OCI-LY3 (cell line): Measurements from ENCODE around the gene MYO15A.

Experiments used
- H2AFZ ChIP-seq: fragments of 200-600, 300-600 bp; shearing (Covaris generic); 2 replicates; pipeline ENCODE4 v1.6.0; 2014; ENCODE audit warnings: antibody characterized with exemption, low read depth, low read length
- H3K27ac ChIP-seq: fragments of 200-600, 300-600 bp; sonication (generic); 2 replicates; pipeline ENCODE4 v1.5.1; 2014; ENCODE audit warnings: mild to moderate bottlenecking, low read length, moderate library complexity, mixed read lengths
- H3K27me3 ChIP-seq: fragments of 200-600, 300-600 bp; sonication (generic); 2 replicates; pipeline ENCODE4 v1.6.1; 2014; ENCODE audit warnings: low read depth, low read length, mixed read lengths
- H3K36me3 ChIP-seq: fragments of 200-600, 300-600 bp; sonication (generic); replicated peaks from 2 replicates; pipeline ENCODE3; 2014; ENCODE audit warnings: low read depth, low read length, mixed read lengths
- H3K4me1 ChIP-seq: fragments of 300-600, 200-600 bp; sonication (generic); 2 replicates; pipeline ENCODE4 v1.6.1; 2014; ENCODE audit warnings: low read length, mixed read lengths
- H3K4me2 ChIP-seq: fragments of 200-600, 300-600 bp; sonication (generic); 2 replicates; pipeline ENCODE4 v1.6.1; 2014; ENCODE audit warnings: low read length, mixed read lengths
- H3K4me3 ChIP-seq: fragments of 300-600, 200-600 bp; sonication (generic); 2 replicates; pipeline ENCODE4 v1.5.1; 2014; ENCODE audit warnings: antibody characterized with exemption, mild to moderate bottlenecking, low read length, moderate library complexity
- H3K79me2 ChIP-seq: fragments of 300-600, 200-600 bp; shearing (Covaris generic); 2 replicates; pipeline ENCODE4 v1.6.1; 2014; ENCODE audit warnings: mild to moderate bottlenecking, low read length, mixed read lengths
- H3K9ac ChIP-seq: fragments of 300-600, 200-600 bp; shearing (Covaris generic); 2 replicates; pipeline ENCODE4 v1.6.0; 2014; ENCODE audit warnings: mild to moderate bottlenecking, low read length, moderate library complexity
- H3K9me3 ChIP-seq: fragments of 200-600, 300-600 bp; shearing (Covaris generic); 2 replicates; pipeline ENCODE4 v1.6.1; 2014; ENCODE audit warnings: low read length, mixed read lengths; ENCODE audit not compliant: insufficient read depth
- H4K20me1 ChIP-seq: fragments of 200-600, 300-600 bp; sonication (generic); 2 replicates; pipeline ENCODE4 v1.6.1; 2016; ENCODE audit warnings: low read length, mixed read lengths; ENCODE audit not compliant: insufficient read depth
- CTCF ChIP-seq: fragments of 200-600, 300-600 bp; sonication (generic); IDR thresholded peaks from 2 replicates; pipeline ENCODE4 v1.5.1; 2014; ENCODE audit warnings: antibody characterized with exemption, low read length, low read depth
- EZH2phosphoT487 ChIP-seq: fragments of 200-600 bp; shearing (Covaris generic); IDR thresholded peaks from 2 replicates; pipeline ENCODE4 v1.6.1; 2018; ENCODE audit warnings: antibody characterized with exemption, mixed run types, low read depth

The MYO15A gene

GRCh38 chr17:18225642-18226283 lies 117.2 kb downstream of the MYO15A start:
- peak overlapping the region; percentile 76 for H3K4me2 ChIP-seq
- no peak overlapping the region for H3K27ac ChIP-seq
- 0 out of 2 replicates have a peak overlapping the region, but pooled peaks have one; percentile 46 for H2AFZ ChIP-seq

DNA sequence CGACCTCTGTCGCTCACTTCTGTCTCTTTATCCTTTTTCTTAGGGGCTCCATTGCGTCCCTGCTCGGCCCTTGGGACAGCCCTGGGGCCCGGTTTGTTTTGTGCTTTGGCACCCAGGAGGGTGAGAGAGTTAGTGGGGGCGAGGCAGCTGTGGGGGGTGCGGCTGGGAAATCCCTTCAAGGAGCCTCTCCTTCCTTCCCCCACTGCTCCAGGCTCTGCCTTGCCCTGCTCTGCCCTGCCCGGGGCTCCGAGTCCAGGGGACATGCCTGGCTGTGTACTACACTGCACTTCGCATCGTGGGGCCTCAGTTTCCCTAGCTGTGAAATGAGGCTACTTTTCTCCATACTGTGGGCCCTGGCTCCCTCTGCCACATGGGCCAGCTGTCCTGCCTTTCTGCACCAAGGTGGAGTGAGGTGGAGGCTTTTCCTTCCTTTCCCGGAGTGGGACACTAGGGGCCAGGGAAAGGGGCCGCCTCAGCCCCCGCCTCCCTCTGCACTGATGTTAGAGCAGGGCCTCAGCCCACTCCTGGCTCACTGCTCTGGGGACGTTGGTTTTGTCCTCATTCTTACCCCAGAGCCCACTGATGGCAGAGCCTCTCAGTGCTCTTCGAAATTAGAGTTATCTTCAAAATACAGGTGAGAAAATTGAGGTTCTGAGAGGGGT lies 117.9 kb downstream of the MYO15A start:
- H3K36me3 ChIP-seq = no peaks in the 10 kb centered on the region
- H3K9ac ChIP-seq = peak overlapping the region; percentile 70
- H3K27ac ChIP-seq = no peak overlapping the region
- H2AFZ ChIP-seq = 0 out of 2 replicates have a peak overlapping the region, but pooled peaks have one; percentile 46
- H3K79me2 ChIP-seq = no peaks in the 10 kb centered on the region
- H4K20me1 ChIP-seq = no peaks in the 10 kb centered on the region
- H3K27me3 ChIP-seq = no peaks in the 10 kb centered on the region
- no peaks in the 10 kb centered on the region for H3K9me3 ChIP-seq
- peak overlapping the region; percentile 83 for H3K4me3 ChIP-seq
- peaks cover 4% of the 10 kb centered on the region; the same call in 1 of the 2 replicates for H3K4me1 ChIP-seq
- TF ChIP-seq CTCF = no peak
- no peak for TF ChIP-seq EZH2phosphoT487
- H3K4me2 ChIP-seq = peak overlapping the region; percentile 76

More at GRCh38 chr17:18225642-18226283, 117.2 kb downstream of the MYO15A start:
- Histone ChIP-seq H3K79me2 (no peaks in the 10 kb centered on the region), H3K36me3 (no peaks in the 10 kb centered on the region), H3K9me3 (no peaks in the 10 kb centered on the region), H3K9ac (peak overlapping the region; percentile 70), H3K4me3 (peak overlapping the region; percentile 83), H3K27me3 (no peaks in the 10 kb centered on the region), H3K4me1 (peaks cover 8% of the 10 kb centered on the region), H4K20me1 (no peaks in the 10 kb centered on the region)
- no peak for TF ChIP-seq EZH2phosphoT487
- no peak for TF ChIP-seq CTCF

GRCh38 chr17:18227635-18228034 lies 119.1 kb downstream of the MYO15A start:
- H3K4me3 ChIP-seq = no peak overlapping the region
- H3K79me2 ChIP-seq = no peaks in the 10 kb centered on the region
- TF ChIP-seq CTCF = no peak
- no peak for TF ChIP-seq EZH2phosphoT487
- no peaks in the 10 kb centered on the region for H3K27me3 ChIP-seq
- no peak overlapping the region for H2AFZ ChIP-seq
- no peak overlapping the region for H3K4me2 ChIP-seq
- no peaks in the 10 kb centered on the region for H4K20me1 ChIP-seq
- no peaks in the 10 kb centered on the region for H3K9me3 ChIP-seq
- H3K4me1 ChIP-seq = peaks cover 4% of the 10 kb centered on the region; the same call in 1 of the 2 replicates
- H3K9ac ChIP-seq = no peak overlapping the region
- no peak overlapping the region for H3K27ac ChIP-seq
- no peaks in the 10 kb centered on the region for H3K36me3 ChIP-seq

GRCh38 chr17:18228176-18228682 lies 119.7 kb downstream of the MYO15A start:
- Histone ChIP-seq H3K9ac (no peak overlapping the region), H4K20me1 (no peaks in the 10 kb centered on the region), H3K36me3 (no peaks in the 10 kb centered on the region), H3K27ac (no peak overlapping the region), H2AFZ (no peak overlapping the region), H3K79me2 (no peaks in the 10 kb centered on the region), H3K4me3 (no peak overlapping the region), H3K4me1 (peaks cover 4% of the 10 kb centered on the region; the same call in 1 of the 2 replicates), H3K9me3 (no peaks in the 10 kb centered on the region), H3K27me3 (no peaks in the 10 kb centered on the region), H3K4me2 (no peak overlapping the region)
- no peak for TF ChIP-seq CTCF
- TF ChIP-seq EZH2phosphoT487 = no peak
